ENCODE results near the gene EPHA5.

Gene EPHA5

GRCh38 chr4:65344278-65344825, 325.9 kb downstream of the EPHA5 start:
- H3K9ac ChIP-seq (ENCODE audit: low read length) = no peak overlapping the region
- no peaks in the 10 kb centered on the region for H3K36me3 ChIP-seq (ENCODE audit: control insufficient read depth in 1 of 2, insufficient read depth in 2 of 2, low read depth in 1 of 2, low read length in 2 of 2)
- no peak overlapping the region for H3K23ac ChIP-seq (ENCODE audit: low read length in 2 of 2)
- DNase-seq = no peak
- no peak overlapping the region for H2AFZ ChIP-seq (ENCODE audit: low read depth, low read length)
- no peak overlapping the region for H2BK5ac ChIP-seq (ENCODE audit: low read depth, low read length, poor library complexity, severe bottlenecking)
- H3K4me1 ChIP-seq (ENCODE audit: control insufficient read depth, insufficient read depth, low read depth, low read length) = no peaks in the 10 kb centered on the region
- H2BK120ac ChIP-seq (ENCODE audit: low read depth, low read length) = no peak overlapping the region
- H2BK12ac ChIP-seq (ENCODE audit: low read length in 2 of 2) = no peak overlapping the region
- no peak overlapping the region for H3K18ac ChIP-seq (ENCODE audit: low read depth in 1 of 2, low read length in 2 of 2)
- H3K27me3 ChIP-seq (ENCODE audit: control insufficient read depth in 1 of 2, insufficient read depth in 1 of 2, low read length in 2 of 2) = no peaks in the 10 kb centered on the region
- no peak overlapping the region for H3K4me3 ChIP-seq (ENCODE audit: insufficient read depth in 1 of 2, low read depth in 1 of 2, low read length in 2 of 2)
- no peak overlapping the region for H2AK5ac ChIP-seq (ENCODE audit: low read length, severe bottlenecking)
- no peak overlapping the region for H3K4ac ChIP-seq (ENCODE audit: low read depth in 1 of 2, low read length in 2 of 2)
- 79% methylated on average over 3 of the region's 4 CpGs for WGBS
- H3K79me1 ChIP-seq (replicated peaks; ENCODE audit: low read length, poor library complexity, severe bottlenecking) = no peaks in the 10 kb centered on the region
- H4K91ac ChIP-seq (ENCODE audit: low read length) = no peak overlapping the region
- H4K8ac ChIP-seq (ENCODE audit: low read length) = no peak overlapping the region
- H3K9me3 ChIP-seq (ENCODE audit: control insufficient read depth, low read length) = no peaks in the 10 kb centered on the region
- no peak overlapping the region for H2BK15ac ChIP-seq (ENCODE audit: low read depth, poor library complexity, severe bottlenecking)
- no peak overlapping the region for H3K14ac ChIP-seq (ENCODE audit: low read length in 2 of 2)
- H3K27ac ChIP-seq (ENCODE audit: low read length, poor library complexity, severe bottlenecking) = no peak overlapping the region
- H3K4me2 ChIP-seq (ENCODE audit: low read length, poor library complexity, severe bottlenecking) = no peak overlapping the region

- Histone ChIP-seq H4K91ac (ENCODE audit: low read length) (no peak overlapping the region), H2BK120ac (ENCODE audit: low read depth, low read length) (no peak overlapping the region), H2AFZ (ENCODE audit: low read depth, low read length) (no peak overlapping the region), H3K36me3 (ENCODE audit: control insufficient read depth in 1 of 2, insufficient read depth in 2 of 2, low read depth in 1 of 2, low read length in 2 of 2) (no peaks in the 10 kb centered on the region), H2AK5ac (ENCODE audit: low read length, severe bottlenecking) (no peak overlapping the region), H2BK12ac (ENCODE audit: low read length in 2 of 2) (no peak overlapping the region), H3K9ac (ENCODE audit: low read length) (no peak overlapping the region), H3K18ac (ENCODE audit: low read depth in 1 of 2, low read length in 2 of 2) (no peak overlapping the region), H3K79me1 (replicated peaks; ENCODE audit: low read length, poor library complexity, severe bottlenecking) (no peaks in the 10 kb centered on the region), H3K4me2 (ENCODE audit: low read length, poor library complexity, severe bottlenecking) (no peak overlapping the region), H3K27ac (ENCODE audit: low read length, poor library complexity, severe bottlenecking) (no peak overlapping the region), H2BK5ac (ENCODE audit: low read depth, low read length, poor library complexity, severe bottlenecking) (no peak overlapping the region), H3K23ac (ENCODE audit: low read length in 2 of 2) (no peak overlapping the region), H3K4me3 (ENCODE audit: insufficient read depth in 1 of 2, low read depth in 1 of 2, low read length in 2 of 2) (no peak overlapping the region), H3K14ac (ENCODE audit: low read length in 2 of 2) (no peak overlapping the region), H2BK15ac (ENCODE audit: low read depth, poor library complexity, severe bottlenecking) (no peak overlapping the region), H3K27me3 (ENCODE audit: control insufficient read depth in 1 of 2, insufficient read depth in 1 of 2, low read length in 2 of 2) (no peaks in the 10 kb centered on the region), H3K9me3 (ENCODE audit: control insufficient read depth, low read length) (no peaks in the 10 kb centered on the region), H3K4ac (ENCODE audit: low read depth in 1 of 2, low read length in 2 of 2) (no peak overlapping the region), H3K4me1 (ENCODE audit: control insufficient read depth, insufficient read depth, low read depth, low read length) (no peaks in the 10 kb centered on the region), H4K8ac (ENCODE audit: low read length) (no peak overlapping the region)
- no peak for DNase-seq
- WGBS = no CpG with 5 or more reads among the region's 1 CpG
Observed at GRCh38 chr4:65343342-65343741, 326.9 kb downstream of the EPHA5 start.

GRCh38 chr4:65341557-65341956, 328.7 kb downstream of the EPHA5 start:
- H2BK12ac ChIP-seq (ENCODE audit: low read length in 2 of 2) = no peak overlapping the region
- H2BK15ac ChIP-seq (ENCODE audit: low read depth, poor library complexity, severe bottlenecking) = no peak overlapping the region
- H2AFZ ChIP-seq (ENCODE audit: low read depth, low read length) = no peak overlapping the region
- no peak overlapping the region for H3K18ac ChIP-seq (ENCODE audit: low read depth in 1 of 2, low read length in 2 of 2)
- no peak overlapping the region for H3K23ac ChIP-seq (ENCODE audit: low read length in 2 of 2)
- no peak overlapping the region for H2AK5ac ChIP-seq (ENCODE audit: low read length, severe bottlenecking)
- H3K4me1 ChIP-seq (ENCODE audit: control insufficient read depth, insufficient read depth, low read depth, low read length) = no peaks in the 10 kb centered on the region
- no peaks in the 10 kb centered on the region for H3K36me3 ChIP-seq (ENCODE audit: control insufficient read depth in 1 of 2, insufficient read depth in 2 of 2, low read depth in 1 of 2, low read length in 2 of 2)
- H3K27ac ChIP-seq (ENCODE audit: low read length, poor library complexity, severe bottlenecking) = no peak overlapping the region
- no peaks in the 10 kb centered on the region for H3K27me3 ChIP-seq (ENCODE audit: control insufficient read depth in 1 of 2, insufficient read depth in 1 of 2, low read length in 2 of 2)
- no peak overlapping the region for H3K14ac ChIP-seq (ENCODE audit: low read length in 2 of 2)
- H2BK5ac ChIP-seq (ENCODE audit: low read depth, low read length, poor library complexity, severe bottlenecking) = no peak overlapping the region
- H4K91ac ChIP-seq (ENCODE audit: low read length) = no peak overlapping the region
- no peak overlapping the region for H3K9ac ChIP-seq (ENCODE audit: low read length)
- H3K9me3 ChIP-seq (ENCODE audit: control insufficient read depth, low read length) = no peaks in the 10 kb centered on the region
- H2BK120ac ChIP-seq (ENCODE audit: low read depth, low read length) = no peak overlapping the region
- no peaks in the 10 kb centered on the region for H3K79me1 ChIP-seq (replicated peaks; ENCODE audit: low read length, poor library complexity, severe bottlenecking)
- H3K4ac ChIP-seq (ENCODE audit: low read depth in 1 of 2, low read length in 2 of 2) = no peak overlapping the region
- H3K4me2 ChIP-seq (ENCODE audit: low read length, poor library complexity, severe bottlenecking) = no peak overlapping the region
- no peak overlapping the region for H4K8ac ChIP-seq (ENCODE audit: low read length)
- DNase-seq = no peak
- H3K4me3 ChIP-seq (ENCODE audit: insufficient read depth in 1 of 2, low read depth in 1 of 2, low read length in 2 of 2) = no peak overlapping the region

- Histone ChIP-seq H3K4me2 (ENCODE audit: low read length, poor library complexity, severe bottlenecking) (no peak overlapping the region), H2BK12ac (ENCODE audit: low read length in 2 of 2) (no peak overlapping the region), H3K14ac (ENCODE audit: low read length in 2 of 2) (no peak overlapping the region), H2AK5ac (ENCODE audit: low read length, severe bottlenecking) (no peak overlapping the region), H3K27me3 (ENCODE audit: control insufficient read depth in 1 of 2, insufficient read depth in 1 of 2, low read length in 2 of 2) (no peaks in the 10 kb centered on the region), H3K4me1 (ENCODE audit: control insufficient read depth, insufficient read depth, low read depth, low read length) (no peaks in the 10 kb centered on the region), H3K9me3 (ENCODE audit: control insufficient read depth, low read length) (no peaks in the 10 kb centered on the region), H3K4ac (ENCODE audit: low read depth in 1 of 2, low read length in 2 of 2) (no peak overlapping the region), H3K36me3 (ENCODE audit: control insufficient read depth in 1 of 2, insufficient read depth in 2 of 2, low read depth in 1 of 2, low read length in 2 of 2) (no peaks in the 10 kb centered on the region), H3K23ac (ENCODE audit: low read length in 2 of 2) (no peak overlapping the region), H3K79me1 (replicated peaks; ENCODE audit: low read length, poor library complexity, severe bottlenecking) (no peaks in the 10 kb centered on the region), H3K18ac (ENCODE audit: low read depth in 1 of 2, low read length in 2 of 2) (no peak overlapping the region), H2BK15ac (ENCODE audit: low read depth, poor library complexity, severe bottlenecking) (no peak overlapping the region), H3K9ac (ENCODE audit: low read length) (no peak overlapping the region), H2AFZ (ENCODE audit: low read depth, low read length) (no peak overlapping the region), H2BK5ac (ENCODE audit: low read depth, low read length, poor library complexity, severe bottlenecking) (no peak overlapping the region), H3K4me3 (ENCODE audit: insufficient read depth in 1 of 2, low read depth in 1 of 2, low read length in 2 of 2) (no peak overlapping the region), H4K91ac (ENCODE audit: low read length) (no peak overlapping the region), H4K8ac (ENCODE audit: low read length) (no peak overlapping the region), H2BK120ac (ENCODE audit: low read depth, low read length) (no peak overlapping the region), H3K27ac (ENCODE audit: low read length, poor library complexity, severe bottlenecking) (no peak overlapping the region)
- 75% methylated on average over 4 of the region's 4 CpGs for WGBS
- DNase-seq = no peak
Observed at GRCh38 chr4:65340382-65341109, 329.7 kb downstream of the EPHA5 start.

Data from mesenchymal stem cell (in vitro differentiated cells and primary cell).